Measurements from ENCODE around the gene SENP5. TPM values are rescaled to one million over a fixed set of nuclear protein-coding genes. Genes with fewer than 3 reads are reported as not detected.

SENP5 gene
- total and polyA plus RNA-seq, 9 of the 15 experiments (the other 6 are each of a cell fraction or from before 2014, with no cell fraction given): 18.3 to 59.7 (median 35.8) TPM

DNA sequence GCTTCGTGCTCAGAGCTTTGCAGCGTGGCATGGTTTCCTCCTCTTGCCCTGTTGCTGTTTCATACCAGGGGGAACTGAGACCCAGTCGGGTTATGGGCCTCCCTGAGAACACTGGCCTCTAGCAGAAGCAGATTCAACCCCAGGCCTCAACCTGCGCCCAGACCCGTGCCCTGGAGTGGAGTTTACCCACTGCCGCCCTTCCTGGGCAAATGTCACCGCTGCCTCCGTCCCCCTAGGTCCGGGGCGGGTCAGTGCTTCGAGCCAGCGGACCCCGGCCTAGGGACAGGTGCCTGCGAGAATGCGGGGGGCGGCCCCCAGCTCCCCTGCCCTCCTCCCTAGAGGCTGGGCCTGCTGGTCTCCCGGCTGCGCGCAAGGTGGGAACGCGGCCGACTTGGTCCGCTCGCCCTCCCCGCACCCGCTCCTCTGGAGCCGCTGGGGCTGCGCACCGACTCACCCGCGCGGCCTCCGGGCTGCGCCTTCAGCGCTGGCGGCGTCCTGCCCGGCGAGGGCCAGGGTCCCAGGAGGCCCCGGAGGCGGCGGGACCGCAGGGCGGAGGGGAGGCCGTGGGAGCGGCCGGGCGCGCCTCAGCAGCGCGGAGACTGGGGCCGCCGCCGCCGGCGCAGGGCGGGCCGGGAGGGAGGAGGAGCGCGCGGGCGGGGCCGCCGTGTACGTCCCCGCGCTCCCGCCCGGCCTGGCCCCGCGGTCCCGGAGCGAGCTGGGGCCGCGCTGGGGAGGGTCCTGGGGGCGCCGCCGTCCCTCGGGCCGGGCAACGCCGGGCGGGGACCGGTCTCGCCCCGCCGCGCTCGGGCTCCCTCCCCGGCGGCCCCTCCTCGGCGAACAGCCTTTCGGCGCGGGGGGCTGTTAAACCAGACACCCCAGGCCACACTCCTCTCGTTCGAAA is 100.8 kb downstream of the SENP5 start, which contains the start of gene PIGZ (continued):
- TF ChIP-seq, protein P1, sequence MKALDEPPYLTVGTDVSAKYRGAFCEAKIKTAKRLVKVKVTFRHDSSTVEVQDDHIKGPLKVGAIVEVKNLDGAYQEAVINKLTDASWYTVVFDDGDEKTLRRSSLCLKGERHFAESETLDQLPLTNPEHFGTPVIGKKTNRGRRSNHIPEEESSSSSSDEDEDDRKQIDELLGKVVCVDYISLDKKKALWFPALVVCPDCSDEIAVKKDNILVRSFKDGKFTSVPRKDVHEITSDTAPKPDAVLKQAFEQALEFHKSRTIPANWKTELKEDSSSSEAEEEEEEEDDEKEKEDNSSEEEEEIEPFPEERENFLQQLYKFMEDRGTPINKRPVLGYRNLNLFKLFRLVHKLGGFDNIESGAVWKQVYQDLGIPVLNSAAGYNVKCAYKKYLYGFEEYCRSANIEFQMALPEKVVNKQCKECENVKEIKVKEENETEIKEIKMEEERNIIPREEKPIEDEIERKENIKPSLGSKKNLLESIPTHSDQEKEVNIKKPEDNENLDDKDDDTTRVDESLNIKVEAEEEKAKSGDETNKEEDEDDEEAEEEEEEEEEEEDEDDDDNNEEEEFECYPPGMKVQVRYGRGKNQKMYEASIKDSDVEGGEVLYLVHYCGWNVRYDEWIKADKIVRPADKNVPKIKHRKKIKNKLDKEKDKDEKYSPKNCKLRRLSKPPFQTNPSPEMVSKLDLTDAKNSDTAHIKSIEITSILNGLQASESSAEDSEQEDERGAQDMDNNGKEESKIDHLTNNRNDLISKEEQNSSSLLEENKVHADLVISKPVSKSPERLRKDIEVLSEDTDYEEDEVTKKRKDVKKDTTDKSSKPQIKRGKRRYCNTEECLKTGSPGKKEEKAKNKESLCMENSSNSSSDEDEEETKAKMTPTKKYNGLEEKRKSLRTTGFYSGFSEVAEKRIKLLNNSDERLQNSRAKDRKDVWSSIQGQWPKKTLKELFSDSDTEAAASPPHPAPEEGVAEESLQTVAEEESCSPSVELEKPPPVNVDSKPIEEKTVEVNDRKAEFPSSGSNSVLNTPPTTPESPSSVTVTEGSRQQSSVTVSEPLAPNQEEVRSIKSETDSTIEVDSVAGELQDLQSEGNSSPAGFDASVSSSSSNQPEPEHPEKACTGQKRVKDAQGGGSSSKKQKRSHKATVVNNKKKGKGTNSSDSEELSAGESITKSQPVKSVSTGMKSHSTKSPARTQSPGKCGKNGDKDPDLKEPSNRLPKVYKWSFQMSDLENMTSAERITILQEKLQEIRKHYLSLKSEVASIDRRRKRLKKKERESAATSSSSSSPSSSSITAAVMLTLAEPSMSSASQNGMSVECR (CRISPR knock-in tag; IDR thresholded peaks at IDR 0.05): peak; percentile 69; the same call in 1 of the 2 replicates
- TF ChIP-seq TEAD1 (CRISPR knock-in tag; IDR thresholded peaks at IDR 0.05) (peak in 1 of 2 experiments; percentile 84; a peak in 2 of 4 replicates), CREBBP (IDR thresholded peaks at IDR 0.05; ENCODE audit: low read depth, low read length) (no peak), ZBTB7A (IDR thresholded peaks at IDR 0.05; ENCODE audit: borderline replicate concordance, control insufficient read depth, low read depth, low read length) (peak; percentile 88; the same call in 1 of the 2 replicates), NCOA4 (IDR thresholded peaks at IDR 0.05; ENCODE audit: partially characterized antibody) (no peak), L3MBTL2 (IDR thresholded peaks at IDR 0.05) (peak; percentile 59), TCFL5 (CRISPR knock-in tag; conservative IDR thresholded peaks at IDR 0.05) (no peak), RBM22 (IDR thresholded peaks at IDR 0.05; ENCODE audit: low read depth, low read length, poor library complexity, severe bottlenecking) (no peak), XRCC4 (IDR thresholded peaks at IDR 0.05; ENCODE audit: extremely low read depth, insufficient read depth, insufficient read length) (no peak)
- TF ChIP-seq, protein P2, sequence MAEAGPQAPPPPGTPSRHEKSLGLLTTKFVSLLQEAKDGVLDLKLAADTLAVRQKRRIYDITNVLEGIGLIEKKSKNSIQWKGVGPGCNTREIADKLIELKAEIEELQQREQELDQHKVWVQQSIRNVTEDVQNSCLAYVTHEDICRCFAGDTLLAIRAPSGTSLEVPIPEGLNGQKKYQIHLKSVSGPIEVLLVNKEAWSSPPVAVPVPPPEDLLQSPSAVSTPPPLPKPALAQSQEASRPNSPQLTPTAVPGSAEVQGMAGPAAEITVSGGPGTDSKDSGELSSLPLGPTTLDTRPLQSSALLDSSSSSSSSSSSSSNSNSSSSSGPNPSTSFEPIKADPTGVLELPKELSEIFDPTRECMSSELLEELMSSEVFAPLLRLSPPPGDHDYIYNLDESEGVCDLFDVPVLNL (CRISPR knock-in tag; IDR thresholded peaks at IDR 0.05; ENCODE audit: low read depth): no peak
- TF ChIP-seq, protein P3, sequence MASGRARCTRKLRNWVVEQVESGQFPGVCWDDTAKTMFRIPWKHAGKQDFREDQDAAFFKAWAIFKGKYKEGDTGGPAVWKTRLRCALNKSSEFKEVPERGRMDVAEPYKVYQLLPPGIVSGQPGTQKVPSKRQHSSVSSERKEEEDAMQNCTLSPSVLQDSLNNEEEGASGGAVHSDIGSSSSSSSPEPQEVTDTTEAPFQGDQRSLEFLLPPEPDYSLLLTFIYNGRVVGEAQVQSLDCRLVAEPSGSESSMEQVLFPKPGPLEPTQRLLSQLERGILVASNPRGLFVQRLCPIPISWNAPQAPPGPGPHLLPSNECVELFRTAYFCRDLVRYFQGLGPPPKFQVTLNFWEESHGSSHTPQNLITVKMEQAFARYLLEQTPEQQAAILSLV (tag; IDR thresholded peaks at IDR 0.05): no peak
- TF ChIP-seq, protein P4, sequence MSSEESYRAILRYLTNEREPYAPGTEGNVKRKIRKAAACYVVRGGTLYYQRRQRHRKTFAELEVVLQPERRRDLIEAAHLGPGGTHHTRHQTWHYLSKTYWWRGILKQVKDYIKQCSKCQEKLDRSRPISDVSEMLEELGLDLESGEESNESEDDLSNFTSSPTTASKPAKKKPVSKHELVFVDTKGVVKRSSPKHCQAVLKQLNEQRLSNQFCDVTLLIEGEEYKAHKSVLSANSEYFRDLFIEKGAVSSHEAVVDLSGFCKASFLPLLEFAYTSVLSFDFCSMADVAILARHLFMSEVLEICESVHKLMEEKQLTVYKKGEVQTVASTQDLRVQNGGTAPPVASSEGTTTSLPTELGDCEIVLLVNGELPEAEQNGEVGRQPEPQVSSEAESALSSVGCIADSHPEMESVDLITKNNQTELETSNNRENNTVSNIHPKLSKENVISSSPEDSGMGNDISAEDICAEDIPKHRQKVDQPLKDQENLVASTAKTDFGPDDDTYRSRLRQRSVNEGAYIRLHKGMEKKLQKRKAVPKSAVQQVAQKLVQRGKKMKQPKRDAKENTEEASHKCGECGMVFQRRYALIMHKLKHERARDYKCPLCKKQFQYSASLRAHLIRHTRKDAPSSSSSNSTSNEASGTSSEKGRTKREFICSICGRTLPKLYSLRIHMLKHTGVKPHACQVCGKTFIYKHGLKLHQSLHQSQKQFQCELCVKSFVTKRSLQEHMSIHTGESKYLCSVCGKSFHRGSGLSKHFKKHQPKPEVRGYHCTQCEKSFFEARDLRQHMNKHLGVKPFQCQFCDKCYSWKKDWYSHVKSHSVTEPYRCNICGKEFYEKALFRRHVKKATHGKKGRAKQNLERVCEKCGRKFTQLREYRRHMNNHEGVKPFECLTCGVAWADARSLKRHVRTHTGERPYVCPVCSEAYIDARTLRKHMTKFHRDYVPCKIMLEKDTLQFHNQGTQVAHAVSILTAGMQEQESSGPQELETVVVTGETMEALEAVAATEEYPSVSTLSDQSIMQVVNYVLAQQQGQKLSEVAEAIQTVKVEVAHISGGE (CRISPR knock-in tag; IDR thresholded peaks at IDR 0.05): no peak
- TF ChIP-seq, protein P5, sequence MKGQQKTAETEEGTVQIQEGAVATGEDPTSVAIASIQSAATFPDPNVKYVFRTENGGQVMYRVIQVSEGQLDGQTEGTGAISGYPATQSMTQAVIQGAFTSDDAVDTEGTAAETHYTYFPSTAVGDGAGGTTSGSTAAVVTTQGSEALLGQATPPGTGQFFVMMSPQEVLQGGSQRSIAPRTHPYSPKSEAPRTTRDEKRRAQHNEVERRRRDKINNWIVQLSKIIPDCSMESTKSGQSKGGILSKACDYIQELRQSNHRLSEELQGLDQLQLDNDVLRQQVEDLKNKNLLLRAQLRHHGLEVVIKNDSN (CRISPR knock-in tag; IDR thresholded peaks at IDR 0.05): no peak

All from K562 (cell line).